ENCODE data around the gene ANKZF1. TPM values are rescaled to one million over a fixed set of nuclear protein-coding genes. Genes with fewer than 3 reads are reported as not detected.

The ANKZF1 gene
- total RNA-seq, 2 experiments from 2014 or later = 97.0 to 97.5 TPM

- DNase-seq = peak; percentile 92
- ChIA-PET POLR2A (interaction anchor here (0.8 to 3.5 kb wide), 11 partner anchors 8 to 76 kb away, joined by 3 to 33 read pairs (median 4); partner anchors contain the start of genes ANKZF1, ATG9A, CNPPD1 and TUBA4A), CTCF (interaction anchor here (0.9 to 3.0 kb wide), 6 partner anchors 11 to 80 kb away, joined by 5 to 16 read pairs (median 6); partner anchors contain the start of genes ANKZF1, ATG9A and CNPPD1)
- Mint-ChIP-seq H3K4me3 (peak within 1 kb of the TSS; percentile 80), H3K27me3 (no peaks in the 10 kb centered on the region), H3K27ac (peak within 1 kb of the TSS; percentile 69), H3K36me3 (peaks cover 42% of the 10 kb centered on the region), H3K4me1 (ENCODE audit: low read depth) (peaks cover 19% of the 10 kb centered on the region), H3K9me3 (no peaks in the 10 kb centered on the region)
- intact Hi-C loops (cut with micrococcal nuclease) = loop anchor here (1.0 kb wide), 4 partner anchors 10 to 60 kb away; partner anchors contain the start of genes ANKZF1, ATG9A, DNAJB2 and TUBA4A
Observed at GRCh38 chr2:219218732-219219701, 10.6 kb upstream of the ANKZF1 start, which contains the start of gene ABCB6. Gene ABCB6 (minus strand): TSS chr2:219218958. CDS start chr2:219218673, 285 bp downstream.

DNA sequence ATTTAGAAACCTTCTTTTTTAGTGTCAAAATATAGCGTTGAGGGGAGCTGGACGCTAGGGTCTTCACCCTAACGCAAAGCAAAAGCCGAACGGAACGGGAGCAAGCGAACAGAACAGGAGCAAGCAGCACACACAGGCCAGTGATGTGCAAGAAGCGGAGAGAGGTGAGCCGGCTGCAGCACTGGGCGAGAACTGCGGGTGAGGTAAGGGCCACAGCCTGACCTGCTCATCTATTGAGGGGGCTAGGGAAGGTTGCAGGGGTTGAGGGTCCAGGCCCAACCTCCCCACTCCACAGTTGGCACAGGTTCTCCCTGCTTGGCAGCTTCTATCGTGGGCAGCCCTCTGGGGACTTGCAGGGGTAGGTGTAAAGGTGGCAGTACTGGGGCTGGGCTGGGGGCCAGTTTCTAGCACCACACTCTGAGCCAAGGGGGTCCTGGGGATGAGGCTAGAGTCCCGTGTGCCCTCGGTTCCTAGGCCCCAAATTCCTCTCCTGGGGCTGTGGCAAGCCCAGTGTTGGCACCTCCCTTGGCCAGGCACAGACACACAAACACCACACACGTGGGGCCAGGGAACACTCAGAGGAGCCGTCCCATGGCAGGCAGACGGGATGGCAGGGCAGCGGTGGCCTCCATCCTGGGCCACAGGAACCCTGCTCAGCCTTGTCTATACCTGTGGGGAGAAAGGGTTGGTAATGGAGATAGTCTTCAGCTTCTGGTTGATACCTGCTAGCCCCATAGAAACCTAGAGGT, 9.6 kb upstream of the ANKZF1 start:
- H3K36me3 Mint-ChIP-seq = peaks cover 44% of the 10 kb centered on the region
- ChIA-PET CTCF (interaction anchor here (1.2 to 3.0 kb wide), 4 partner anchors 10 to 79 kb away, joined by 5 to 16 read pairs (median 8); partner anchors contain the start of genes ANKZF1 and ATG9A), POLR2A (interaction anchor here (0.8 to 3.5 kb wide), 7 partner anchors 9 to 75 kb away, joined by 3 to 33 read pairs (median 13); partner anchors contain the start of genes ANKZF1, ATG9A, TUBA4A and TUBA4B)
- no peak overlapping the region for H3K27ac Mint-ChIP-seq
- H3K4me3 Mint-ChIP-seq = no peak overlapping the region
- no peaks in the 10 kb centered on the region for H3K9me3 Mint-ChIP-seq
- peaks cover 19% of the 10 kb centered on the region for H3K4me1 Mint-ChIP-seq (ENCODE audit: low read depth)
- intact Hi-C loops (cut with micrococcal nuclease) = loop anchor here (1.0 kb wide), 1 partner anchor 9 kb away; the partner anchor contains the start of genes ANKZF1 and ATG9A
- no peak for DNase-seq
- H3K27me3 Mint-ChIP-seq = no peaks in the 10 kb centered on the region

GRCh38 chr2:219220652-219221402, 8.8 kb upstream of the ANKZF1 start:
- H3K9me3 Mint-ChIP-seq = no peaks in the 10 kb centered on the region
- no peak for DNase-seq
- ChIA-PET CTCF (interaction anchor here (1.1 to 3.0 kb wide), 3 partner anchors 9 to 78 kb away, joined by 3 to 11 read pairs (median 3); partner anchors contain the start of genes ANKZF1 and ATG9A), POLR2A (interaction anchor here (1.0 to 3.5 kb wide), 3 partner anchors 9 to 74 kb away, joined by 3 to 15 read pairs (median 4); partner anchors contain the start of genes ANKZF1, ATG9A, TUBA4A and TUBA4B)
- no peak overlapping the region for H3K4me3 Mint-ChIP-seq
- no peak overlapping the region for H3K27ac Mint-ChIP-seq
- peaks cover 51% of the 10 kb centered on the region for H3K36me3 Mint-ChIP-seq
- H3K27me3 Mint-ChIP-seq = no peaks in the 10 kb centered on the region
- peaks cover 19% of the 10 kb centered on the region for H3K4me1 Mint-ChIP-seq (ENCODE audit: low read depth)
- intact Hi-C loops (cut with micrococcal nuclease) = no loop called here

GRCh38 chr2:219221957-219222518, 7.6 kb upstream of the ANKZF1 start:
- DNase-seq = no peak
- no peaks in the 10 kb centered on the region for H3K9me3 Mint-ChIP-seq
- H3K4me1 Mint-ChIP-seq (ENCODE audit: low read depth) = peaks cover 17% of the 10 kb centered on the region
- CTCF ChIA-PET = interaction anchor here (1.1 kb wide), 1 partner anchor 49 kb away, joined by 3 read pairs; no protein-coding TSS in a partner anchor
- POLR2A ChIA-PET = interaction anchor here (1.0 kb wide), 1 partner anchor 73 kb away, joined by 3 read pairs; no protein-coding TSS in a partner anchor
- intact Hi-C loops (cut with micrococcal nuclease) = no loop called here
- no peak overlapping the region for H3K27ac Mint-ChIP-seq
- H3K36me3 Mint-ChIP-seq = peaks cover 51% of the 10 kb centered on the region
- no peak overlapping the region for H3K4me3 Mint-ChIP-seq
- no peaks in the 10 kb centered on the region for H3K27me3 Mint-ChIP-seq

GRCh38 chr2:219223831-219224610, 5.6 kb upstream of the ANKZF1 start:
- H3K4me1 Mint-ChIP-seq (ENCODE audit: low read depth) = peaks cover 22% of the 10 kb centered on the region
- ChIA-PET POLR2A (no interaction called here), CTCF (interaction anchor here (1.2 kb wide), 1 partner anchor 53 kb away, joined by 3 read pairs; no protein-coding TSS in a partner anchor)
- intact Hi-C loops (cut with micrococcal nuclease) = no loop called here
- no peak for DNase-seq
- no peak overlapping the region for H3K4me3 Mint-ChIP-seq
- H3K36me3 Mint-ChIP-seq = peaks cover 49% of the 10 kb centered on the region
- no peak overlapping the region for H3K27ac Mint-ChIP-seq
- no peaks in the 10 kb centered on the region for H3K9me3 Mint-ChIP-seq
- H3K27me3 Mint-ChIP-seq = no peaks in the 10 kb centered on the region

GRCh38 chr2:219225350-219225749, 4.3 kb upstream of the ANKZF1 start:
- H3K4me1 Mint-ChIP-seq (ENCODE audit: low read depth) = peaks cover 18% of the 10 kb centered on the region
- H3K4me3 Mint-ChIP-seq = no peak overlapping the region
- intact Hi-C loops (cut with micrococcal nuclease) = no loop called here
- H3K27me3 Mint-ChIP-seq = no peaks in the 10 kb centered on the region
- no peaks in the 10 kb centered on the region for H3K9me3 Mint-ChIP-seq
- ChIA-PET POLR2A (no interaction called here), CTCF (interaction anchor here (1.2 to 5.5 kb wide), 2 partner anchors 54 to 70 kb away, joined by 3 to 38 read pairs; no protein-coding TSS in a partner anchor)
- no peak overlapping the region for H3K27ac Mint-ChIP-seq
- no peak for DNase-seq
- peaks cover 50% of the 10 kb centered on the region for H3K36me3 Mint-ChIP-seq

GRCh38 chr2:219228041-219228910, 1.3 kb upstream of the ANKZF1 start:
- Mint-ChIP-seq H3K27ac (peak overlapping the region; percentile 49), H3K36me3 (peaks cover 55% of the 10 kb centered on the region), H3K27me3 (no peaks in the 10 kb centered on the region), H3K9me3 (no peaks in the 10 kb centered on the region), H3K4me1 (ENCODE audit: low read depth) (peaks cover 42% of the 10 kb centered on the region), H3K4me3 (peak overlapping the region; percentile 95)
- ChIA-PET CTCF (interaction anchor here (0.7 to 5.5 kb wide), 8 partner anchors 8 to 172 kb away, joined by 3 to 38 read pairs (median 7); partner anchors contain the start of genes ABCB6, DNAJB2, GLB1L and STK16), POLR2A (interaction anchor here (0.9 to 3.3 kb wide), 12 partner anchors 10 to 332 kb away, joined by 4 to 75 read pairs (median 14); partner anchors contain the start of genes ABCB6, CNPPD1, DNAJB2 and GLB1L)
- no peak for DNase-seq
- intact Hi-C loops (cut with micrococcal nuclease) = no loop called here

DNA sequence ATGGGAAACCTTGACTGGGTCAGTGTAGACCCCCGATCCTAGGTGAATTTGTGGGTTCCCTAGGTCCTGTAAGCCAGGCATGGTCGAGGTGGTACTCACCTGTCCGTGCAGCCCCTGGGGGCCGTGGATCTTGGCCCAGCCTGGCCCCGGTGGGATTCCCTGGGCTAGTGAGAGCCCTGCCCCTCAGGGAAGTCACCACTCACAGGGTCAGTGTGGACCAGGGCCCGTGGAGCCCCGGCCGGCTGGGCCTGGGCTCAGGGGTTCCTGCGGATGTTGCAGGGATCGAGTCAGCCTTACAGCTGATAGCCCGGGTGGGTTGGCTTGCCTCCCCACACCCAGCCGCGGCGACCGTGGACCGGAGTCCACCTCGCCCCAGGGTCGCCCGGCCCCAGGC, 698 bp upstream of the ANKZF1 start:
- Mint-ChIP-seq H3K4me3 (peak overlapping the region; percentile 95), H3K36me3 (peaks cover 55% of the 10 kb centered on the region), H3K27me3 (no peaks in the 10 kb centered on the region), H3K9me3 (no peaks in the 10 kb centered on the region), H3K4me1 (ENCODE audit: low read depth) (peaks cover 48% of the 10 kb centered on the region), H3K27ac (peak overlapping the region; percentile 49)
- CTCF ChIA-PET = interaction anchor here (1.0 to 5.5 kb wide), 14 partner anchors 9 to 199 kb away, joined by 3 to 38 read pairs (median 6); partner anchors contain the start of genes ABCB6, DNAJB2, GLB1L and STK16
- no peak for DNase-seq
- POLR2A ChIA-PET = interaction anchor here (0.9 to 3.3 kb wide), 14 partner anchors 10 to 332 kb away, joined by 4 to 75 read pairs (median 13); partner anchors contain the start of genes ABCB6, CNPPD1, DNAJB2 and GLB1L
- intact Hi-C loops (cut with micrococcal nuclease) = loop anchor here (1.0 kb wide), 8 partner anchors 10 to 159 kb away; partner anchors contain the start of genes DNAJB2, GLB1L, STK16 and ZFAND2B

DNA sequence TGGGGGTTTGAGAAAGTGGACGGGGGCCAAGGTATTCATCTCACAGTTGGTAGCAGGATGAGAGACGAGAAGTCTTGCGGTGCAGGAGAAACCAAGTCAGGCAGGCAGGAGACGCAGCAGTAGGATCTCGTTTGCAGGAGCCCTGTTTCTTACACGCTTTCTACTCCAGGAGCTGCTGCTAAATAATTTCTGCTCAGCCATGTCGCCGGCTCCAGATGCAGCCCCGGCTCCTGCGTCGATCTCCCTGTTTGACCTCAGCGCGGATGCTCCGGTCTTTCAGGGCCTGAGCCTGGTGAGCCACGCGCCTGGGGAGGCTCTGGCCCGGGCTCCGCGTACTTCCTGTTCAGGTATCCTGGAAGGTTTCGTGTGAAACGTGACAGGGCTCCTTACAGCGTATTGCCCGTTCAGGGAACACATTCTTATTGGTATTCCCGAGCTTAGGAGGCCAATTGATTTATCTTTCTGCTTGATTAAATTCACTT, 494 bp downstream of the ANKZF1 start:
- DNase-seq = peak; percentile 70
- Mint-ChIP-seq H3K4me1 (ENCODE audit: low read depth) (peaks cover 53% of the 10 kb centered on the region), H3K27ac (peak overlapping the region; percentile 99), H3K4me3 (peak overlapping the region; percentile 95), H3K9me3 (no peaks in the 10 kb centered on the region), H3K36me3 (peaks cover 53% of the 10 kb centered on the region), H3K27me3 (no peaks in the 10 kb centered on the region)
- ChIA-PET CTCF (interaction anchor here (0.8 to 5.5 kb wide), 14 partner anchors 10 to 200 kb away, joined by 3 to 38 read pairs (median 6); partner anchors contain the start of genes ABCB6, DNAJB2, GLB1L and STK16), POLR2A (interaction anchor here (0.9 to 3.3 kb wide), 16 partner anchors 9 to 334 kb away, joined by 3 to 75 read pairs (median 12); partner anchors contain the start of genes ABCB6, CNPPD1, DNAJB2 and GLB1L)
- intact Hi-C loops (cut with micrococcal nuclease) = no loop called here

Data from activated CD4-positive, alpha-beta memory T cell treated with anti-CD3 and anti-CD28 coated beads for 36 hours (primary cell).